Measurements from ENCODE around the gene FCF1. TPM values are rescaled to one million over a fixed set of nuclear protein-coding genes. Genes with fewer than 3 reads are reported as not detected.

Gene FCF1
- total and polyA plus RNA-seq, 2 of the 13 experiments (the other 11 are each of a cell fraction or from before 2014, with no cell fraction given): 31.0 to 44.4 TPM

DNA sequence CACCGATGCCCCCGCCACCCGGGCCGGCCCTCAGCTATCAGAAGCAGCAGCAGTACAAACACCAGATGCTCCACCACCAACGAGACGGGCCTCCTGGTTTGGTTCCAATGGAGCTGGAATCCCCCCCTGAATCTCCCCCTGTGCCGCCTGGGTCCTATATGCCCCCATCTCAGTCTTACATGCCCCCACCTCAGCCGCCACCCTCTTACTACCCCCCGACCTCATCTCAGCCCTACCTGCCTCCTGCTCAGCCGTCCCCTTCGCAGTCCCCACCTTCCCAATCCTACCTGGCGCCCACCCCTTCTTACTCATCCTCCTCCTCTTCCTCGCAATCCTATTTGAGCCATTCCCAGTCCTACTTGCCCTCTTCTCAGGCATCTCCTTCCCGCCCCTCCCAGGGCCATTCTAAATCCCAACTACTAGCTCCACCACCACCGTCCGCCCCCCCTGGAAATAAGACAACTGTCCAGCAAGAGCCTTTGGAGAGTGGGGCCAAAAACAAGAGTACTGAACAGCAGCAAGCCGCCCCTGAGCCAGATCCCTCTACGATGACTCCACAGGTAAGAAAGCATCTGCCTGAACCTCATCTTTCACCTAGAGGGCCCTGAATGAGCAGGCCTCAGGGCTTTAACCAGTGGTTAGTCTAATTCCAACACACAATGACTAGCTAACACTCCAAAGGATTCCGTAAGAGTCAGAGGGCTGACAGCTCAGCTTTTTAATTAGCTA, 51.0 kb downstream of the FCF1 start (continued):
- no peak for TF ChIP-seq ZNF703 (CRISPR knock-in tag; IDR thresholded peaks at IDR 0.05; ENCODE audit: borderline replicate concordance)
- no peak for TF ChIP-seq ZNF317 (CRISPR knock-in tag; IDR thresholded peaks at IDR 0.05)
- no peak for TF ChIP-seq ZNF263 (CRISPR knock-in tag; IDR thresholded peaks at IDR 0.05)
- TF ChIP-seq ZNF790 (CRISPR knock-in tag; IDR thresholded peaks at IDR 0.05; ENCODE audit: borderline replicate concordance): 0 out of 2 replicates have a peak, but pooled peaks have one; percentile 2
- TF ChIP-seq, protein P1, sequence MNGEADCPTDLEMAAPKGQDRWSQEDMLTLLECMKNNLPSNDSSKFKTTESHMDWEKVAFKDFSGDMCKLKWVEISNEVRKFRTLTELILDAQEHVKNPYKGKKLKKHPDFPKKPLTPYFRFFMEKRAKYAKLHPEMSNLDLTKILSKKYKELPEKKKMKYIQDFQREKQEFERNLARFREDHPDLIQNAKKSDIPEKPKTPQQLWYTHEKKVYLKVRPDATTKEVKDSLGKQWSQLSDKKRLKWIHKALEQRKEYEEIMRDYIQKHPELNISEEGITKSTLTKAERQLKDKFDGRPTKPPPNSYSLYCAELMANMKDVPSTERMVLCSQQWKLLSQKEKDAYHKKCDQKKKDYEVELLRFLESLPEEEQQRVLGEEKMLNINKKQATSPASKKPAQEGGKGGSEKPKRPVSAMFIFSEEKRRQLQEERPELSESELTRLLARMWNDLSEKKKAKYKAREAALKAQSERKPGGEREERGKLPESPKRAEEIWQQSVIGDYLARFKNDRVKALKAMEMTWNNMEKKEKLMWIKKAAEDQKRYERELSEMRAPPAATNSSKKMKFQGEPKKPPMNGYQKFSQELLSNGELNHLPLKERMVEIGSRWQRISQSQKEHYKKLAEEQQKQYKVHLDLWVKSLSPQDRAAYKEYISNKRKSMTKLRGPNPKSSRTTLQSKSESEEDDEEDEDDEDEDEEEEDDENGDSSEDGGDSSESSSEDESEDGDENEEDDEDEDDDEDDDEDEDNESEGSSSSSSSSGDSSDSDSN (CRISPR knock-in tag; IDR thresholded peaks at IDR 0.05): no peak
- no peak for TF ChIP-seq RXRB (CRISPR knock-in tag; IDR thresholded peaks at IDR 0.05; ENCODE audit: borderline replicate concordance)
- 0 out of 2 replicates have a peak, but pooled peaks have one; percentile 11 for TF ChIP-seq KDM5A (IDR thresholded peaks at IDR 0.05; ENCODE audit: borderline replicate concordance, low read length)

DNA sequence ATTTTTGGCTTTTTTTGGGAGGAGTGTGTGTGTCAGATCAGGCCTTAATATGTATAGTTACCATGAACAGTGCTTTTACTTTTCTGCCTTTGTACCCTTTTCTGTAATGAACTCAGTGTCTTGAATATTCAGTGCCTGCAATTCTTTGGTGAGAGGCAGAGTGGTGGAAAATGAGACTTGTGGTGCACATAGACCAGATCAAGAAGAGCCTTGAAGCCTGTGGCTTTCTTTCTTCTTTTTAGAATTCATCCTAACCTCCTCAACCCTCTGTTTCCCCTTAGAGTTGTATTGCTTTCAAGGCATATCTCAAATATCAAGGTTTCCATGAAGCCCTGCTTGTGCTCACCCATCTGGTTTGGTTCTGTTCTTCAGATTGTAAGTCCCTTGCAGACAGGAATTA, 52.8 kb downstream of the FCF1 start:
- intact Hi-C loops (cut with micrococcal nuclease; ENCODE audit: unreplicated experiment): no loop called here
- POLR2A ChIA-PET: no interaction called here
- H3K27ac ChIP-seq (ENCODE audit: extremely low read length, insufficient read depth, low read length): no peak overlapping the region
- no peaks in the 10 kb centered on the region; a peak in 1 of 5 replicates for H3K36me3 ChIP-seq (replicated peaks in 1 of 2; ENCODE audit: control insufficient read depth in 1 of 2, insufficient read depth in 2 of 2, low read length in 2 of 2)
- peak overlapping the region; percentile 98 for H3K9ac ChIP-seq (ENCODE audit: insufficient read depth, low read depth, low read length)
- H3K4me1 ChIP-seq (ENCODE audit: insufficient read depth, low read length): peaks cover 46% of the 10 kb centered on the region
- in situ Hi-C loops (cut with HindIII; ENCODE audit: extremely low pct_ligation_motif_present, low pct_unique_long_range_greater_than_20kb): no loop called here
- FAIRE-seq (no peak), ATAC-seq (no peak), DNase-seq (ENCODE audit: low spot score) (no peak)
- no TSS peak for BruUV-seq (replicated peaks)
- peak overlapping the region; percentile 92 to 96 (median 95); a peak in 4 of 6 replicates for H3K4me3 ChIP-seq (replicated peaks in 1 of 3; ENCODE audit: insufficient read depth in 1 of 3, low read depth in 2 of 3, low read length in 3 of 3)
- peak overlapping the region; percentile 92 for H3K4me2 ChIP-seq (ENCODE audit: low read depth, low read length)
- H3K9me3 ChIP-seq (ENCODE audit: low read length): no peaks in the 10 kb centered on the region
- no peak overlapping the region for H2AFZ ChIP-seq (ENCODE audit: low read length)
- CTCF ChIA-PET (ENCODE audit: low intra/inter-chr PET ratio, low total read pairs): no interaction called here
- peaks cover 65% of the 10 kb centered on the region for H3K79me2 ChIP-seq (ENCODE audit: insufficient read depth, low read length)
- H3K27me3 ChIP-seq (ENCODE audit: control insufficient read depth in 1 of 2, insufficient read depth in 2 of 2, low read length in 2 of 2): no peaks in the 10 kb centered on the region; a peak in 1 of 5 replicates
- TF ChIP-seq KAT2B (IDR thresholded peaks at IDR 0.05; ENCODE audit: borderline replicate concordance, low read depth, low read length): no peak
- peaks cover 28% of the 10 kb centered on the region for H4K20me1 ChIP-seq (ENCODE audit: insufficient read depth, low read length)
